DOHH2 (cell line): ENCODE results near the gene ATXN7L1.

ENCODE experiments used
- H3F3A ChIP-seq: fragments of 200-600 bp; sonication (generic), shearing (Covaris generic); 2 replicates; pipeline ENCODE4 v1.6.0; 2016; ENCODE audit warnings: antibody characterized with exemption, mild to moderate bottlenecking; ENCODE audit not compliant: control insufficient read depth, insufficient read depth
- H3K27ac ChIP-seq: fragments of 200-600 bp; sonication (generic); 2 replicates; pipeline ENCODE4 v1.5.1; 2014; ENCODE audit warnings: low read depth, mild to moderate bottlenecking, low read length, moderate library complexity
- H3K27me3 ChIP-seq: fragments of 200-600 bp; sonication (generic); 2 replicates; pipeline ENCODE4 v1.6.1; 2014; ENCODE audit warnings: mild to moderate bottlenecking, low read length, mixed read lengths; ENCODE audit not compliant: control insufficient read depth
- H3K36me3 ChIP-seq: fragments of 200-600 bp; sonication (generic); 2 replicates; pipeline ENCODE4 v1.6.1; 2014; ENCODE audit warnings: mild to moderate bottlenecking, low read length, moderate library complexity, mixed read lengths; ENCODE audit not compliant: control insufficient read depth
- H3K4me1 ChIP-seq: fragments of 200-600 bp; sonication (generic); 2 replicates; pipeline ENCODE4 v1.6.1; 2014; ENCODE audit warnings: mild to moderate bottlenecking, low read length, mixed read lengths; ENCODE audit not compliant: control insufficient read depth
- H3K4me2 ChIP-seq: fragments of 200-600 bp; sonication (generic); 2 replicates; pipeline ENCODE4 v1.6.0; 2014; ENCODE audit warnings: mild to moderate bottlenecking, low read length, moderate library complexity
- H3K4me3 ChIP-seq: fragments of 200-600 bp; sonication (generic); 2 replicates; pipeline ENCODE4 v1.5.1; 2014; ENCODE audit warnings: mild to moderate bottlenecking, low read length, mixed read lengths
- H3K79me2 ChIP-seq: fragments of 200-600 bp; sonication (generic); 2 replicates; pipeline ENCODE4 v1.6.1; 2014; ENCODE audit warnings: mild to moderate bottlenecking, low read length, mixed read lengths; ENCODE audit not compliant: control insufficient read depth
- H3K9me2 ChIP-seq: fragments of 200-600 bp; sonication (generic); replicated peaks from 2 replicates; pipeline ENCODE4 v1.6.1; 2014; ENCODE audit warnings: mild to moderate bottlenecking, low read length, mixed read lengths; ENCODE audit not compliant: control insufficient read depth
- H3K9me3 ChIP-seq: fragments of 200-600 bp; sonication (generic); 2 replicates; pipeline ENCODE4 v1.6.1; 2014; ENCODE audit warnings: antibody characterized with exemption, low read length, mixed read lengths; ENCODE audit not compliant: control insufficient read depth, insufficient read depth
- H4K20me1 ChIP-seq: fragments of 200-600 bp; sonication (generic); 2 replicates; pipeline ENCODE4 v1.6.0; 2014; ENCODE audit warnings: low read depth, mild to moderate bottlenecking, antibody characterized with exemption, low read length, moderate library complexity; ENCODE audit not compliant: control insufficient read depth, insufficient read depth
- EZH2phosphoT487 ChIP-seq: fragments of 200-600 bp; sonication (generic); IDR thresholded peaks from 2 replicates; pipeline ENCODE4 v1.6.1; 2017; ENCODE audit warnings: borderline replicate concordance, mild to moderate bottlenecking, antibody characterized with exemption, low read length, moderate library complexity, mixed read lengths
- TF ChIP-seq, protein P1 (sequence below): fragments of 200-600 bp; sonication (generic); IDR thresholded peaks from one replicate; pipeline ENCODE4 v1.5.1; 2014; ENCODE audit warnings: antibody characterized with exemption, mild to moderate bottlenecking, low read depth, low read length; ENCODE audit not compliant: poor library complexity, severe bottlenecking

ATXN7L1 gene

DNA sequence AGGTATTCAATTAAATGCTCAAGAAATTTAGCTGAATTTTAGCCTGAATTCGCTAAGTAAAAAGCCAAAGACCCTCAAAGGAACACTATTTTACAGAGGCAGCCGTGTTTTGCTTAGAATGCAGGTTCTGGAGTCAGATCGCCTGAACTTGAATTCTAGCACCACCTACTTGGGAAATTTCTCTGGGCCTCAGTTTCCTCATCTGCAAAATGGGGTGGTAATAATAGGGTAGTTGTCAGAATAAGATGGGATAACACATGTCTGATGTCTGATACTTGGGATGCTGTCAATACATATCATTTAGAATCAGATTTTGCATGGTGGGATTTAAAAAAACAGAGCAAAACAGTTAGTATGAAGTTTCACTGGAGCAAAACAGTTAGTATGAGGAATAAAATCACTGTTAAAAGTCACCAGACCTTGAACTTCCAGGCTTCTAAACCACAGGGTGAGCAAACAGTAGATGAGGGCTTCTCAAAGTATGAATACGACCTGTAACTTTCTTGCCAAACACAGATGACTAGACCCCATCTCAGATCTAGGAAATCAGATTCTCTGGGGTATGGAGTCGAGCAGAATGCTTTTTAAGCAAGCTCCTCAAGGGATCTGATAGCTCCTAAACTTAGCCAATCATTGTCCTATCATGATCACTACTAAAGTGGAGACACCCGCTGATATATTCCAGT lies 75.4 kb downstream of the ATXN7L1 start:
- no peak overlapping the region for H3K4me3 ChIP-seq
- H3K9me2 ChIP-seq, result no peaks in the 10 kb centered on the region
- H3F3A ChIP-seq, result no peaks in the 10 kb centered on the region
- peaks cover 39% of the 10 kb centered on the region for H3K27me3 ChIP-seq
- no peaks in the 10 kb centered on the region for H4K20me1 ChIP-seq
- H3K36me3 ChIP-seq, result no peaks in the 10 kb centered on the region
- TF ChIP-seq EZH2phosphoT487, result no peak; the same call in 1 of the 2 replicates
- TF ChIP-seq, protein P1, sequence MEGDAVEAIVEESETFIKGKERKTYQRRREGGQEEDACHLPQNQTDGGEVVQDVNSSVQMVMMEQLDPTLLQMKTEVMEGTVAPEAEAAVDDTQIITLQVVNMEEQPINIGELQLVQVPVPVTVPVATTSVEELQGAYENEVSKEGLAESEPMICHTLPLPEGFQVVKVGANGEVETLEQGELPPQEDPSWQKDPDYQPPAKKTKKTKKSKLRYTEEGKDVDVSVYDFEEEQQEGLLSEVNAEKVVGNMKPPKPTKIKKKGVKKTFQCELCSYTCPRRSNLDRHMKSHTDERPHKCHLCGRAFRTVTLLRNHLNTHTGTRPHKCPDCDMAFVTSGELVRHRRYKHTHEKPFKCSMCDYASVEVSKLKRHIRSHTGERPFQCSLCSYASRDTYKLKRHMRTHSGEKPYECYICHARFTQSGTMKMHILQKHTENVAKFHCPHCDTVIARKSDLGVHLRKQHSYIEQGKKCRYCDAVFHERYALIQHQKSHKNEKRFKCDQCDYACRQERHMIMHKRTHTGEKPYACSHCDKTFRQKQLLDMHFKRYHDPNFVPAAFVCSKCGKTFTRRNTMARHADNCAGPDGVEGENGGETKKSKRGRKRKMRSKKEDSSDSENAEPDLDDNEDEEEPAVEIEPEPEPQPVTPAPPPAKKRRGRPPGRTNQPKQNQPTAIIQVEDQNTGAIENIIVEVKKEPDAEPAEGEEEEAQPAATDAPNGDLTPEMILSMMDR, result no peak
- H3K79me2 ChIP-seq, result no peaks in the 10 kb centered on the region
- no peaks in the 10 kb centered on the region for H3K9me3 ChIP-seq
- H3K27ac ChIP-seq, result no peak overlapping the region
- no peaks in the 10 kb centered on the region for H3K4me1 ChIP-seq
- no peak overlapping the region for H3K4me2 ChIP-seq

DNA sequence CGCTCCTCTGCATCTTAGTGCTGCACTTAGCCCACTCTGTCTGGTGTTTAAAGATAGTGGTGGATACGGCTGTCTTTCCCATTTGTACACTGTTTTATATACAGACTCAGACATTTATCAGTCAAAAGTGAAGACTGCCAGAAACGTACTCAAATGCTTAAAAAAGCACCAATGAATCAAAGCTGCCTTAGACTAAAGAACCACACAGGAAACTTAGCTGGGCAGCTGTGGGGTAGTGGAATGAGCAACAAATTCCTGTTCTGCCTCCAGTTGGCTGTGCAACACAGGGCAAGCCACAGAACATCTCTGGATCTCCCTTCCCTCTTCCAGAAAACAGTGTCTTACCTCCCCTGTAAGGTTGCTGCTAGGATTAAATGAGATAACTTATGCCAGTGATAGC lies 76.0 kb downstream of the ATXN7L1 start:
- no peaks in the 10 kb centered on the region for H3K4me1 ChIP-seq
- H3K79me2 ChIP-seq, result no peaks in the 10 kb centered on the region
- no peaks in the 10 kb centered on the region for H4K20me1 ChIP-seq
- H3K4me2 ChIP-seq, result no peak overlapping the region
- peaks cover 39% of the 10 kb centered on the region for H3K27me3 ChIP-seq
- H3F3A ChIP-seq, result no peaks in the 10 kb centered on the region
- no peaks in the 10 kb centered on the region for H3K9me2 ChIP-seq
- no peak; the same call in 1 of the 2 replicates for TF ChIP-seq EZH2phosphoT487
- TF ChIP-seq, protein P1, result no peak
- H3K9me3 ChIP-seq, result no peaks in the 10 kb centered on the region
- H3K4me3 ChIP-seq, result no peak overlapping the region
- H3K36me3 ChIP-seq, result no peaks in the 10 kb centered on the region
- no peak overlapping the region for H3K27ac ChIP-seq

DNA sequence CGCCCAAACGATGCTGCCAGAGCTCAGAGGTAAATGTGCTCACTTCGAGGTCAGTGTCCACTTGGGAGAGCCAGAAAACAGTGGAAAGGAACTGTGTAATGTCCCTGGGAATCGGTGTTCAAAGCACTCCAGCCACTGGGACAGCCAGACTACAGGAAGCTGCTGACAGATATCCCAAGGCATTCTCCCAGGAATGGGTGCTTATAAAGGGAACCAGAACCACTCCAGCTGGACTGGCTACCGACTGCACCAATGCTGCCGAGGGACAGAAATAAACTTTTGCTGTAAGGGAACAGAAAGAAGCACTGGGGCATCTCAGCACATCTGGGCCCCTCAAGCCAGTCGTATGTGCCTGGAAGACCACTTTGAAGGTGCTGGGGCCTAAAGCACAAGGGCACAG lies 76.7 kb downstream of the ATXN7L1 start:
- Histone ChIP-seq H3F3A (no peaks in the 10 kb centered on the region), H3K9me2 (no peaks in the 10 kb centered on the region), H3K79me2 (no peaks in the 10 kb centered on the region), H3K4me3 (no peak overlapping the region), H4K20me1 (no peaks in the 10 kb centered on the region), H3K27me3 (peaks cover 39% of the 10 kb centered on the region), H3K4me2 (no peak overlapping the region), H3K36me3 (no peaks in the 10 kb centered on the region), H3K9me3 (no peaks in the 10 kb centered on the region), H3K27ac (no peak overlapping the region), H3K4me1 (no peaks in the 10 kb centered on the region)
- no peak for TF ChIP-seq EZH2phosphoT487
- TF ChIP-seq, protein P1, result no peak
